Testis (tissue), 3 donors: ENCODE results near the gene TMEM182. TPM values are rescaled to one million over a fixed set of nuclear protein-coding genes. Genes with fewer than 3 reads are reported as not detected.

Experiments
- DNase-seq: peaks from one replicate; pipeline ENCODE4 v3.0.0-alpha.2; 2019
- H3K27ac ChIP-seq, 2 donors: fragments of 200-600 bp; sonication (generic); one replicate each; pipeline ENCODE4 v1.5.1; 2019
- H3K27me3 ChIP-seq: fragments of 200-600 bp; sonication (generic); one replicate; pipeline ENCODE4 v1.5.1; 2019
- H3K36me3 ChIP-seq: fragments of 200-600 bp; sonication (generic); one replicate; pipeline ENCODE4 v1.5.1; 2017; ENCODE audit warnings: low read depth; ENCODE audit errors: missing control alignments
- H3K4me1 ChIP-seq: fragments of 200-600 bp; sonication (generic); one replicate; pipeline ENCODE4 v1.5.1; 2019
- H3K4me3 ChIP-seq, 2 donors: fragments of 200-600 bp; sonication (generic); one replicate each; pipeline ENCODE4 v1.5.1; 2017 to 2019
- H3K9me3 ChIP-seq: fragments of 200-600 bp; sonication (generic); one replicate; pipeline ENCODE4 v1.5.1; 2017
- POLR2A ChIP-seq: fragments of 450-650 bp; IDR thresholded peaks from one replicate; pipeline ENCODE4 v1.6.1; 2017; ENCODE audit warnings: antibody characterized with exemption, mild to moderate bottlenecking, moderate library complexity
- WGBS, 2 donors: methylation state at CpG; one replicate each; pipeline ENCODE4 v1.1.5; 2018; 5-methylcytosine and 5-hydroxymethylcytosine counted together
- intact Hi-C: fragments of 100-400 bp; cut with DNase I; formaldehyde crosslinking; loops from one replicate; pipeline ENCODE4 v1.15.1; 2023; ENCODE audit warnings: low total_unique reads
- polyA plus RNA-seq: library from polyadenylated mRNA; stranded (reverse); fragments of 350-450 nt; fragmentation: Illumina TruSeq; extraction: RNeasy Lipid Tissue Mini Kit (QIAGEN cat#74804); gene quantifications from one replicate; pipeline ENCODE4 v1.2.3, GENCODE V29; 2014; ENCODE audit warnings: low read depth, low replicate concordance; ENCODE audit not compliant: insufficient read depth
- total RNA-seq, 2 donors: library from RNA; depleted of rRNA; stranded (reverse); fragments of >200 nt; gene quantifications; one replicate each; pipeline ENCODE4 v1.2.3, GENCODE V29; 2016
- TF ChIP-seq, protein P1 (sequence below), 3 experiments: fragments of 450-650 bp in 2 of 3; fragments of 200-600 bp in 1 of 3; sonication (generic) in 1 of 3; IDR thresholded peaks; one replicate each; pipeline ENCODE4 v1.5.1; 2016 to 2019; ENCODE audit warnings: antibody characterized with exemption in 3 of 3, mild to moderate bottlenecking in 2 of 3, moderate library complexity in 1 of 3

TMEM182 gene
- total and polyA plus RNA-seq, 3 donors from 2014 or later: 3.0 to 4.1 (median 3.6) TPM

DNA sequence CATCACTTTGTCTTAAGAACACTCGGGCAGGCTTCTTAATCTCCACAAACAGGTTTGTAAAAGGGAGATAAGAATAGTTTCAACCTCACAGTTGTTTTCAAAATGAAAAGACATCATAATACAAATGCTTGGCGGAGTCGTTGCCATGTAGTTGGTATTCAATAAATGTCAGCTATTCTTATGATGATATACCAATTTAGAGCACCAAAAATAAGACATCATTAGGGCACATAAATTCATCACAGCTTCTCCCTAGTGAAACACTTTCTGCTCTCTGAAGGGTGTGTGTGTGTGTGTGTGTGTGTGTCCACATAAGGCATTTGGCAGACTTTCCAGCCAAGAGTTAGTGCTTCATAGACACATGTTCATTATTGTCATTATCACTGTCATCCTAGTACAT is 10.8 kb downstream of the TMEM182 start:
- WGBS, 2 donors: 93 to 99% methylated on average over 3 of the region's 3 CpGs
- Histone ChIP-seq H3K27ac (no peak overlapping the region), H3K36me3 (no peaks in the 10 kb centered on the region), H3K27me3 (no peaks in the 10 kb centered on the region), H3K4me1 (no peaks in the 10 kb centered on the region), H3K4me3 (no peak overlapping the region), H3K9me3 (no peaks in the 10 kb centered on the region)
- TF ChIP-seq POLR2A: no peak
- TF ChIP-seq, protein P1, sequence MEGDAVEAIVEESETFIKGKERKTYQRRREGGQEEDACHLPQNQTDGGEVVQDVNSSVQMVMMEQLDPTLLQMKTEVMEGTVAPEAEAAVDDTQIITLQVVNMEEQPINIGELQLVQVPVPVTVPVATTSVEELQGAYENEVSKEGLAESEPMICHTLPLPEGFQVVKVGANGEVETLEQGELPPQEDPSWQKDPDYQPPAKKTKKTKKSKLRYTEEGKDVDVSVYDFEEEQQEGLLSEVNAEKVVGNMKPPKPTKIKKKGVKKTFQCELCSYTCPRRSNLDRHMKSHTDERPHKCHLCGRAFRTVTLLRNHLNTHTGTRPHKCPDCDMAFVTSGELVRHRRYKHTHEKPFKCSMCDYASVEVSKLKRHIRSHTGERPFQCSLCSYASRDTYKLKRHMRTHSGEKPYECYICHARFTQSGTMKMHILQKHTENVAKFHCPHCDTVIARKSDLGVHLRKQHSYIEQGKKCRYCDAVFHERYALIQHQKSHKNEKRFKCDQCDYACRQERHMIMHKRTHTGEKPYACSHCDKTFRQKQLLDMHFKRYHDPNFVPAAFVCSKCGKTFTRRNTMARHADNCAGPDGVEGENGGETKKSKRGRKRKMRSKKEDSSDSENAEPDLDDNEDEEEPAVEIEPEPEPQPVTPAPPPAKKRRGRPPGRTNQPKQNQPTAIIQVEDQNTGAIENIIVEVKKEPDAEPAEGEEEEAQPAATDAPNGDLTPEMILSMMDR (IDR thresholded peaks at IDR 0.05): no peak
- intact Hi-C loops: no loop called here
- no peak for DNase-seq

DNA sequence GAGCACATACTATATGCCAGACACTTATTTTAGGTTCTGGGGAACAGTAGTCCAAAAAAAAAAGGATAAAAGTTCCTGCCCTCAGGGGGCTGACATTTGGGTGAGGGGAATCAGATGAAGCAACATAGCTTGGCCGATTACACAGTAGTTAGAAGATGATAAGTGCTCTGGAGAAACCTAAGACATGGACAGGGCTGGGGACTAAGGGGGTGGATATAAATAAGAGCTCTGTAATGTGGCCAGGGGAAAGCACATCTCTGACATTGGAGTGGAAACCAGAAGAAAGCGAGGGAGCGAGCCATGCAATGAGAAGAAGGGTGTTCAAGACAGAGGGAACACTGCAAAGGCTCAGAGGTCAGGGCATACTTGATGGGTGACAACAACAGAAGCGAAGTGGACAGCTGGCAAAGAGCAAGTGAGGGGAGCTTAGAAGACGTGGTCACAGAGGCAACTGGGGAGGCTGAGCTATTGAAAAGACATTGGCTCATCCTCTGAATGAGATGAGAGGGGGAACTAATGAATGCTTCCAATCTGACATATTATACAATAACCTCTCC is 11.4 kb downstream of the TMEM182 start:
- no peaks in the 10 kb centered on the region for H3K9me3 ChIP-seq
- WGBS, 2 donors: 90 to 91% methylated on average over 5 of the region's 5 CpGs

DNA sequence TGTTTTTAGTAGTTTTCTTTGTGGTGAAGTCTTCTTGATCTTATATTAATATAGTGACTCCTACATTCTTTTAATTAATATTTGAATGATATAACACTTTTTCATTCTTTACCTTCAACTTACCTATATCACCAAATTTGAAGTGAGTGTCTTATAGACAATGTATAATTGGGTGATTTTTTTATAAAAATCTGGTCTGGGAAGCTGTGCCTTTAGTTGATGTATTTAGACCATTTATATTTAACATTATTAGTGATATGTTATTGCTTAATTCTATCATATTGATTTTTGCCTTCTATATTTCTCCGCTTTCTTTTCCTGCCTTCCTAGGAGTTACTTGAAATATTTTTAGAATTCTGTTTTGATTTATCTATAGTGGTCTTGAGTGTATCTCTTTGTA is 16.4 kb downstream of the TMEM182 start:
- no peaks in the 10 kb centered on the region for H3K9me3 ChIP-seq
- H3K36me3 ChIP-seq: no peaks in the 10 kb centered on the region
- H3K4me3 ChIP-seq: no peak overlapping the region
- no peaks in the 10 kb centered on the region for H3K27me3 ChIP-seq
- intact Hi-C loops: no loop called here
- TF ChIP-seq, protein P1 (IDR thresholded peaks at IDR 0.05): no peak
- no peak for TF ChIP-seq POLR2A
- no peak overlapping the region for H3K27ac ChIP-seq
- no peak for DNase-seq
- 100% methylated on average over 1 of the region's 1 CpG for WGBS, 2 donors
- H3K4me1 ChIP-seq: no peaks in the 10 kb centered on the region

More for the DNA sequence above, 11.4 kb downstream of the TMEM182 start:
- no peak overlapping the region for H3K4me3 ChIP-seq
- intact Hi-C loops: no loop called here
- no peaks in the 10 kb centered on the region for H3K27me3 ChIP-seq
- no peak for DNase-seq
- no peak for TF ChIP-seq POLR2A
- TF ChIP-seq, protein P1 (IDR thresholded peaks at IDR 0.05): no peak
- no peaks in the 10 kb centered on the region for H3K4me1 ChIP-seq
- no peak overlapping the region for H3K27ac ChIP-seq
- no peaks in the 10 kb centered on the region for H3K36me3 ChIP-seq

DNA sequence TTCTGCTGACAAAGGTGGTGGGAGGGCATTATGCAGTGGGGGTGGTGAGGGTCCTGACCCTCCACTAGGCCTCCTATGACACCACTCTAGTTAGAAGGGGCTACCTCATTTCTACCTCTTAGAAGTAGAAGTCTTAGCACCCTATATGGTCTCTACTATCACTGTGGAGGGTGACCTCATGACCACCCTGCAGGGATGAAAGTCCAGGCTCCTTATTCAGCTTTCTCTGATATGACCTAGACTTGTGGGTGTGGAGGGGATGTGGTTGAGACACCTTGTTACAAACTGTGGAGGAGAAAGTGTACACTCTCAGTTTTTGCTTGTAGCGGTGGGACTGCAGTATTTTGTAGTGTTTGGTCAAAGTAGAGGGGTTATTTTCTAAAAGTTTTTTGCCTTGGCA is 18.6 kb downstream of the TMEM182 start:
- Histone ChIP-seq H3K4me1 (no peaks in the 10 kb centered on the region), H3K4me3 (no peak overlapping the region), H3K27me3 (no peaks in the 10 kb centered on the region), H3K9me3 (no peaks in the 10 kb centered on the region), H3K27ac (no peak overlapping the region), H3K36me3 (no peaks in the 10 kb centered on the region)
- no peak for DNase-seq
- TF ChIP-seq POLR2A: no peak
- TF ChIP-seq, protein P1 (IDR thresholded peaks at IDR 0.05): no peak
- 91 to 100% methylated on average over 1 of the region's 1 CpG for WGBS, 2 donors
- intact Hi-C loops: no loop called here

DNA sequence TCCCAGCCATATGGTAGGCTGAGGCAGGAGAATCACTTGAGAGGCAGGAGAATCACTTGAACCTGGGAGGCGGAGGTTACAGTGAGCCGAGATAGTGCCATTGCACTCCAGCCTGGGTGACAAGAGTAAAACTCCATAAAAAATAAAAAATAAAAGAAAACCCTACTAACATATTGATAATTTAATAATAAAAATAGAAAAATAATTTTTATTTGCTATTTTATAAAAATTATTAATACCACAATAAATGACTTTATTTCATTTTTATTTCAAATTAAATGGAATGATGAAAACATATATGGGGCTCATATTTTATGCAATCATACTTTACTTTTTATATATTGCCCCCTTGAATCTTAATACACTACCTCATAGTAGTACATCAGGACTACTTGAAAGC is 20.4 kb downstream of the TMEM182 start:
- 98 to 100% methylated on average over 2 of the region's 2 CpGs for WGBS, 2 donors
- intact Hi-C loops: no loop called here
- H3K27me3 ChIP-seq: no peaks in the 10 kb centered on the region
- H3K9me3 ChIP-seq: no peaks in the 10 kb centered on the region
- no peak overlapping the region for H3K27ac ChIP-seq
- H3K4me1 ChIP-seq: no peaks in the 10 kb centered on the region
- H3K4me3 ChIP-seq: no peak overlapping the region
- no peaks in the 10 kb centered on the region for H3K36me3 ChIP-seq
- DNase-seq: no peak
- TF ChIP-seq, protein P1 (IDR thresholded peaks at IDR 0.05): no peak
- no peak for TF ChIP-seq POLR2A
